Measurements from ENCODE around the gene ARHGEF17. TPM values are rescaled to one million over a fixed set of nuclear protein-coding genes. Genes with fewer than 3 reads are reported as not detected.

Gene ARHGEF17
- total and polyA plus RNA-seq, 2 of the 13 experiments (the other 11 are each of a cell fraction or from before 2014, with no cell fraction given): 10.7 to 28.8 TPM

GRCh38 chr11:73314117-73314961, 6.3 kb downstream of the ARHGEF17 start (continued):
- TF ChIP-seq PAXIP1 (CRISPR knock-in tag; conservative IDR thresholded peaks at IDR 0.05): peak; percentile 86
- peak; percentile 26; the same call in 1 of the 2 replicates for TF ChIP-seq FOXP1 (IDR thresholded peaks at IDR 0.05)
- TF ChIP-seq FOXP1 (CRISPR knock-in tag; IDR thresholded peaks at IDR 0.05): peak; percentile 58; the same call in 1 of the 2 replicates
- TF ChIP-seq ZBTB4 (CRISPR knock-in tag; IDR thresholded peaks at IDR 0.05; ENCODE audit: borderline replicate concordance): no peak; the same call in 1 of the 2 replicates
- no peak for TF ChIP-seq SOX6 (IDR thresholded peaks at IDR 0.05)
- peak; percentile 61; the same call in 1 of the 2 replicates for TF ChIP-seq SOX6 (CRISPR knock-in tag; IDR thresholded peaks at IDR 0.05)
- no peak for TF ChIP-seq ELF1 (CRISPR knock-in tag; IDR thresholded peaks at IDR 0.05)
- TF ChIP-seq, protein P1, sequence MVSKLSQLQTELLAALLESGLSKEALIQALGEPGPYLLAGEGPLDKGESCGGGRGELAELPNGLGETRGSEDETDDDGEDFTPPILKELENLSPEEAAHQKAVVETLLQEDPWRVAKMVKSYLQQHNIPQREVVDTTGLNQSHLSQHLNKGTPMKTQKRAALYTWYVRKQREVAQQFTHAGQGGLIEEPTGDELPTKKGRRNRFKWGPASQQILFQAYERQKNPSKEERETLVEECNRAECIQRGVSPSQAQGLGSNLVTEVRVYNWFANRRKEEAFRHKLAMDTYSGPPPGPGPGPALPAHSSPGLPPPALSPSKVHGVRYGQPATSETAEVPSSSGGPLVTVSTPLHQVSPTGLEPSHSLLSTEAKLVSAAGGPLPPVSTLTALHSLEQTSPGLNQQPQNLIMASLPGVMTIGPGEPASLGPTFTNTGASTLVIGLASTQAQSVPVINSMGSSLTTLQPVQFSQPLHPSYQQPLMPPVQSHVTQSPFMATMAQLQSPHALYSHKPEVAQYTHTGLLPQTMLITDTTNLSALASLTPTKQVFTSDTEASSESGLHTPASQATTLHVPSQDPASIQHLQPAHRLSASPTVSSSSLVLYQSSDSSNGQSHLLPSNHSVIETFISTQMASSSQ (IDR thresholded peaks at IDR 0.05; ENCODE audit: low read depth): no peak
- TF ChIP-seq, protein P1 (CRISPR knock-in tag; IDR thresholded peaks at IDR 0.05; ENCODE audit: borderline replicate concordance): peak; percentile 38; the same call in 1 of the 2 replicates
- TF ChIP-seq KLF9 (CRISPR knock-in tag; IDR thresholded peaks at IDR 0.05; ENCODE audit: low read depth): 0 out of 2 replicates have a peak, but pooled peaks have one; percentile 63
- TF ChIP-seq ZNF629 (CRISPR knock-in tag; conservative IDR thresholded peaks at IDR 0.05): peak; percentile 99
- TF ChIP-seq ETV5 (CRISPR knock-in tag; IDR thresholded peaks at IDR 0.05; ENCODE audit: borderline replicate concordance): peak; percentile 60
- TF ChIP-seq ZNF292 (CRISPR knock-in tag; IDR thresholded peaks at IDR 0.05; ENCODE audit: borderline replicate concordance, low read depth): peak; percentile 91
- TF ChIP-seq CHD4 (IDR thresholded peaks at IDR 0.05; ENCODE audit: borderline replicate concordance, low read length): peak; percentile 93
- TF ChIP-seq MXI1 (IDR thresholded peaks at IDR 0.05; ENCODE audit: borderline replicate concordance, low read depth, low read length): peak; percentile 75; the same call in 1 of the 3 replicates

All from HepG2 (cell line).